Activated CD8-positive, alpha-beta memory T cell treated with anti-CD3 and anti-CD28 coated beads for 24 hours (primary cell): ENCODE data around the gene AGFG2.

Experiments used
- DNase-seq: peaks from one replicate; pipeline ENCODE4 v3.0.0-alpha.2; 2020

The AGFG2 gene

GRCh38 chr7:100588438-100588837, 49.4 kb downstream of the AGFG2 start:
- no peak for DNase-seq

GRCh38 chr7:100589341-100589947, 50.4 kb downstream of the AGFG2 start:
- DNase-seq: no peak

- no peak for DNase-seq
These were observed 51.2 kb downstream of the AGFG2 start for GRCh38 chr7:100590077-100590737.

GRCh38 chr7:100591596-100591995, 52.6 kb downstream of the AGFG2 start:
- DNase-seq: no peak

- DNase-seq: no peak
These were observed 56.2 kb downstream of the AGFG2 start for GRCh38 chr7:100595188-100595587.

- DNase-seq: no peak
These were observed 59.4 kb downstream of the AGFG2 start for GRCh38 chr7:100598425-100598824.

- DNase-seq: no peak
These were observed 61.1 kb downstream of the AGFG2 start for GRCh38 chr7:100599911-100600729.

- DNase-seq: no peak
These were observed 61.7 kb downstream of the AGFG2 start for GRCh38 chr7:100600730-100601038.

GRCh38 chr7:100602889-100603725, 64.1 kb downstream of the AGFG2 start:
- DNase-seq: no peak

GRCh38 chr7:100603726-100604027, 64.7 kb downstream of the AGFG2 start:
- no peak for DNase-seq

GRCh38 chr7:100604028-100604975, 65.3 kb downstream of the AGFG2 start:
- DNase-seq: peak; percentile 92

- DNase-seq: peak; percentile 77
These were observed 66.2 kb downstream of the AGFG2 start for GRCh38 chr7:100604976-100605911.

GRCh38 chr7:100606313-100606712, 67.3 kb downstream of the AGFG2 start:
- DNase-seq: no peak

- DNase-seq: no peak
These were observed 68.1 kb downstream of the AGFG2 start for GRCh38 chr7:100607111-100607510.

GRCh38 chr7:100609958-100610357, 71.0 kb downstream of the AGFG2 start:
- no peak for DNase-seq

- DNase-seq: peak; percentile 99
These were observed 73.2 kb downstream of the AGFG2 start, which contains the start of gene MOSPD3 for GRCh38 chr7:100611983-100612729. TSS of gene MOSPD3 (plus strand) at chr7:100612540. CDS start at chr7:100612792, 252 bp downstream.

GRCh38 chr7:100612730-100613390, 73.9 kb downstream of the AGFG2 start:
- peak; percentile 63 for DNase-seq

GRCh38 chr7:100613412-100614175, 74.6 kb downstream of the AGFG2 start:
- DNase-seq: no peak
